C4-2B (cell line): Measurements from ENCODE around the gene FGF18.

Experiments
- H3K27ac ChIP-seq: fragments of 450-650 bp; 2 replicates; pipeline ENCODE4 v1.5.1; 2017
- ZFX ChIP-seq: fragments of 450-650 bp; IDR thresholded peaks from 2 replicates; pipeline ENCODE4 v1.6.1; 2017
- TF ChIP-seq, protein P1 (sequence below): fragments of 450-650 bp; conservative IDR thresholded peaks from 2 replicates; pipeline ENCODE4 v1.5.1; 2017; ENCODE audit warnings: mild to moderate bottlenecking

FGF18 gene

DNA sequence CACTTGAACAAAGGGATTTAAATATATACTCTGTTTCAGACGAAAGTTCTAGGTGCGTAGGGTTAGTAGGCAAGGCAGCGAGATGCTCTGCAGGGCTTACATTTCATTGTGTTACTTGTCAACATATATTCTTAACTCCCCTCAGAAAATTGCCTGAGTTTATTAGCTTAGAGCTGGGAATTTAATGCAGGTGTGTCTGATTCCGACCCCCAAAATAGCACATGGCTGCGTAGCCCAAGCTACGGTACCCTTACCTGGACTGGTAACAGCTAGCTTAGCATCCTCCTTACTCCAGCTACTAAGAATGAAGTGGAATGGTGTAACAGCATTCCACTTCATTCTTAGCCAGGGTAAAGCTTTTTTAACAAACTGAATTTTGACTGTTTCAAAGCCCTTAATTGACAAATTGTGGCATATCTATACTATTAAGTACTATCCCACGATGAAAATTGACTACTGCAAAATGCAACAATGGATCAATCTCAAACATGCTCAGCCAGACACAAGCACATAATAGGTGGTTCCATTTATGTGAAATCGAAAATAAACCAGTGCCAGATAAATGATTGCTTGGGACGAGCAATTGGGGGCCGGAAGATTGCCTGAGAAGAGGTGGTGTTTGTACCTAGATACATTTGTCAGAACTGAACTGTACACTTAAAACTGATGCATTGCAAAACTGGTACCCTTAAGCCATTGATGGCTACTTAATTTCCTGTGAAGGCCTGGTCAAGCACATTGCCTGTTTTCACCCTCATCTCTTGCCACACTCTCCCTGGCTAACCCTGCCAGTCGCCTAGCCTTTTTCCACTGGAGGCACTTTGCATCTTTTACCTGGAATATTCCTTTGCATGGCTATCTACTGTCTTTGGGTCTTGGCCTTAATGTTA is 3.0 kb upstream of the FGF18 start:
- TF ChIP-seq, protein P1, sequence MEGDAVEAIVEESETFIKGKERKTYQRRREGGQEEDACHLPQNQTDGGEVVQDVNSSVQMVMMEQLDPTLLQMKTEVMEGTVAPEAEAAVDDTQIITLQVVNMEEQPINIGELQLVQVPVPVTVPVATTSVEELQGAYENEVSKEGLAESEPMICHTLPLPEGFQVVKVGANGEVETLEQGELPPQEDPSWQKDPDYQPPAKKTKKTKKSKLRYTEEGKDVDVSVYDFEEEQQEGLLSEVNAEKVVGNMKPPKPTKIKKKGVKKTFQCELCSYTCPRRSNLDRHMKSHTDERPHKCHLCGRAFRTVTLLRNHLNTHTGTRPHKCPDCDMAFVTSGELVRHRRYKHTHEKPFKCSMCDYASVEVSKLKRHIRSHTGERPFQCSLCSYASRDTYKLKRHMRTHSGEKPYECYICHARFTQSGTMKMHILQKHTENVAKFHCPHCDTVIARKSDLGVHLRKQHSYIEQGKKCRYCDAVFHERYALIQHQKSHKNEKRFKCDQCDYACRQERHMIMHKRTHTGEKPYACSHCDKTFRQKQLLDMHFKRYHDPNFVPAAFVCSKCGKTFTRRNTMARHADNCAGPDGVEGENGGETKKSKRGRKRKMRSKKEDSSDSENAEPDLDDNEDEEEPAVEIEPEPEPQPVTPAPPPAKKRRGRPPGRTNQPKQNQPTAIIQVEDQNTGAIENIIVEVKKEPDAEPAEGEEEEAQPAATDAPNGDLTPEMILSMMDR, result no peak
- no peak for TF ChIP-seq ZFX
- H3K27ac ChIP-seq, result no peak overlapping the region

DNA sequence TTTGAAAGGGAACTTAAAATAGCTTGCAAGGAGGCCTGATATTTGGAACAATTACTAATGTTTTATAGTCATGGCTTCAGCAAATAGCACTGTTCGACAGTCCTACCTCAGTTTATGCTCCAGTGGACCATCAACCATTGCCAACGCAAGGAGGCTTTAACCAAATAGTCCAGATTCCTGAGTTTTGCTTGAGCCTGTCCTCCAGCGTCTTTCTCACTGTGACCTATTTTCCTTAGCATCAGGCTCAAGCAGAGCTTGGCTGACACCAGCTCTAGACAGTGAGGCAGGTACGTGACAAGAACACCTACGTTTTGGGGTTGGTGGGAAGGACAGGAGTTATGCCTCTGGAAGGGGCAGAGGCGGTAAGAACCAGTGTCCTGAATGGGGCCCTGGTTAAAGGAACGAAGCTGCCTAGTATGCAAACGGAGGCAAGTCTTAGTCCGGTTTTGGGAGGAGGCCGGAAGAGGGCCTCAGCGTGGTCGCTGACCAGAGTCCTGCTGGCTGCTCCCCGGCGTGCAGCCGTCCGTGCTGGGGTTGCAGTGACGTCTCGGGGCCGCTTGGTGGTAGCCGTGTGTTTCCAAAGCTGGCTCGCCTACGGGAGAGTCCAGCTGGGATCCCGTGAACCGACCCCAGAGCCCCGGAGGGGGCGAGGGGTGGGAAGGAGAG is 998 bp upstream of the FGF18 start:
- TF ChIP-seq ZFX, result no peak
- TF ChIP-seq, protein P1, result peak; percentile 94

GRCh38 chr5:171419688-171420430 is 412 bp downstream of the FGF18 start:
- H3K27ac ChIP-seq, result no peak overlapping the region
- TF ChIP-seq, protein P1, result no peak
- TF ChIP-seq ZFX, result no peak

More for the DNA sequence above, 998 bp upstream of the FGF18 start:
- no peak overlapping the region for H3K27ac ChIP-seq

DNA sequence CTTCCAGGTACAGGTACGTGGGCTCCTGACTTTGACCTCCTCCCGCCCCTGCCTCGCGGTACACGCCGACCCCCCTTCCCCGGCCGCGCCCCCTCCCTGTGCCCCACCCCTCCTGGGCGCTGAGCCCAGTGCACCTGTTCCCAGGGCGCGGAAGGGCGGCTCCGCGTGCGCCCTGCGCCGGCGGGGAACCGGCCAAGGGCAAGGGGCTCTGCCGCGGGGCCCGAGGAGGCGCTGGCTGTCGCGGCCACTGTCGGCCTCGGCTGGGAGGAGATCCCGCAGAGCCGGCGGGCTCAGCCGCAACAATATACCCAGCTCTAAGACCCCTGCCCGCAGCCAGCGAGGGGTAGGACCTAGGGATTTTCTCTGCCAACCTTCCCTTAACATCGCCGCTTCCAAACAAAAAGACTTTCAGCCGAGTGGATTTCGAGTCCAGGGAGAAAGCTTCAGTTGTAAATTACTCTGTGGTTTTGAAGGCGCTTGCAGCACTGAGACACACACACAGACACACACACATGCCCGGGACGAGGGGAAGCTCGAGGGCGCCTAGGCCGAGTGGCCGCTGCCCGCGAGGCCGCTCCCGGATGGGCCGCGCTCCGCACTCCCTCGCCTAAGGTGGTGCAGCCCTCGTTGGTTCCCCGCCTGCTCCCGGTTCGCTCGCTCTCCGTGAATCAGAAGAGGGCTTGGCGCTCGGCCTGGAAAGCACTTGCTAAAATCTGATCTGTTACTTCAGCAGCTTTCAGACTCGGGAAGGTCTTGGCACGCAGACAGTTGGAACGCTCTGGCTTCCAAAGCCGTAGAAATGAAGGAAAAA is 1.2 kb downstream of the FGF18 start:
- TF ChIP-seq, protein P1, result no peak
- TF ChIP-seq ZFX, result no peak

GRCh38 chr5:171421331-171422262 is 2.1 kb downstream of the FGF18 start:
- no peak for TF ChIP-seq ZFX
- H3K27ac ChIP-seq, result no peak overlapping the region

More for the DNA sequence above, 1.2 kb downstream of the FGF18 start:
- H3K27ac ChIP-seq, result no peak overlapping the region

DNA sequence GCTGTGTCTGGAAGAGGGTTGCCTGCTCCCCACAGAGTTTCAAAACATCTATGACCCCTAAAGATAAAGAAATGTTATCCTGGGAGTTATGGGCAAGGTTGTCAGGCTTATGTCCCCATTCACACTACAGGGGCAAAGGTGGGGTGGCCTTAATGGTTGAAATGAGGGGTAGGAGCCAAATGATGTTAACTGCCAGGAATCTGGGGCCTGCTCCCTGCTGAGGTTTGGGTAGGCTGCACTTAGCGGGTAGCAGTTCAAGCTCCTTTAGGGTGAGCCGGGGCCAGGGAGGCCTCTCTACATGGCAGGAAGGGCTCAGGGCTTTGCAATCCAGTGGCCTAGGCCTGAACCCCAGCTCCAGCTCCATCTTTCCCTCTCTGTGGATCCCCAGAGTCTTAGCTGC is 3.0 kb downstream of the FGF18 start:
- TF ChIP-seq, protein P1, result no peak
- no peak overlapping the region for H3K27ac ChIP-seq
